COR-L47 (cell line): ENCODE measurements around the gene EHF.

Experiments used
- DNase-seq: peaks from one replicate; lab custom pipeline; 2025; lab: John Stamatoyannopoulos, UW

The EHF gene

GRCh38 chr11:34644669-34645406 is 23.9 kb downstream of the EHF start:
- DNase-seq = no peak

- DNase-seq = no peak
Observed at GRCh38 chr11:34646431-34646830, 25.5 kb downstream of the EHF start.

- no peak for DNase-seq
Observed at GRCh38 chr11:34647131-34647530, 26.2 kb downstream of the EHF start.

DNA sequence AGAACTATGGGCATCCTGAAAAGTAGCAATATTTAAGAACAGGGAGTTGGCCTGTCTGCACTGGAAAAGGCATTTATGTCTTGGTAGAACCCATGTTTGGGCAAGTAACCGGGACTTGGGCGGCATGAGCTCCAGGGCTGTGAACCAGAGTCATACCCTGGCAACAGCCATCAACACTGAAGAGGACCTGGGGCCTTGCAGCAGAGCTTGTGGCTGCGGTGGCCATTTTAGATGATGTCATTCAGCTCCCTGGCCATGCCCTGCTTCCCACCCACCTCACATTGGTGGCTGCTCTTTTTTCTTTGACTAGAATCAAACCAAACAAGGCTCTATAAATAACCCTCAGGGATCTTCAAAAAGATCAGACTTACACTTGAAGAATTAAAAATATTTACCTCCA is 26.6 kb downstream of the EHF start:
- DNase-seq = no peak

DNA sequence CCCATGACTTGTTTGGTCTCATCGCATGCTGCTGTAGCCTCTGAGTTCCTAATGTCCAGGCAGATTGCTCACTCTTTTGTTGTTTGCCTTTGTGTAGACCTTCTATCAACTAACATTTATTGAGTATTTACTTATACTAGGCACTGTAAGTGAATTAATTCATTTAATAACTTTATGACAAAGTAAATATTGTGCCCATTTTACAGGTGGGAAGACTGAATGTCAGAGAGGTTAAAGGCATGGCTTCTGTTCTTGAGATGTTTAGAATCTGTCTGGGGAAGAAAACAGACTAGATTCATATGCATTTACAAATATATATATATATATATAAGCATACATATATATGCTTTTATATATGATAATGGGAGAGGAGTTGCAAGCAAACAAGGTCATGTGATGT is 27.1 kb downstream of the EHF start:
- DNase-seq = no peak

- no peak for DNase-seq
Observed at GRCh38 chr11:34649597-34649996, 28.7 kb downstream of the EHF start.

DNA sequence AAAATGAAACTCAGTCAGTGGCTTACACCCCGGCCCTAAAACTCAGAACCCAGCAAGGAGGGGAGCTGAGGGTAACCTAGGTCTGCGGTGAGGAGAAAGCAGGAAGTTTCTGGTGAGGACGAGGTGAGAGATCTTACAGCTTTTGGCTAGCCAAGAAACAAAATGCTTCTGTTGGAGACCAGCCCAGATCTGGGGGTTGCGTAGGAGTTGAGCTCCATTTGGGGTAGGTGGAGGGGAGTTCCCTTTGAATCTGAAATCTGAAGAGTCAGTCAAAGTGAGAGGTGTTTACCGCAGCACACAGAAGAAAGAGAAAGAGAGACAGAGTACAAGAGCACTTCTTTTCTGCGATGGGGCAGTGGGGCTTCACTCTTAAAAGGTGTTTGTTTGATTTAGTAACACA is 29.6 kb downstream of the EHF start:
- DNase-seq = no peak

- DNase-seq = no peak
Observed at GRCh38 chr11:34651551-34651950, 30.7 kb downstream of the EHF start.

- no peak for DNase-seq
Observed at GRCh38 chr11:34652191-34652973, 31.5 kb downstream of the EHF start.

GRCh38 chr11:34653031-34653430 is 32.1 kb downstream of the EHF start:
- DNase-seq = no peak

DNA sequence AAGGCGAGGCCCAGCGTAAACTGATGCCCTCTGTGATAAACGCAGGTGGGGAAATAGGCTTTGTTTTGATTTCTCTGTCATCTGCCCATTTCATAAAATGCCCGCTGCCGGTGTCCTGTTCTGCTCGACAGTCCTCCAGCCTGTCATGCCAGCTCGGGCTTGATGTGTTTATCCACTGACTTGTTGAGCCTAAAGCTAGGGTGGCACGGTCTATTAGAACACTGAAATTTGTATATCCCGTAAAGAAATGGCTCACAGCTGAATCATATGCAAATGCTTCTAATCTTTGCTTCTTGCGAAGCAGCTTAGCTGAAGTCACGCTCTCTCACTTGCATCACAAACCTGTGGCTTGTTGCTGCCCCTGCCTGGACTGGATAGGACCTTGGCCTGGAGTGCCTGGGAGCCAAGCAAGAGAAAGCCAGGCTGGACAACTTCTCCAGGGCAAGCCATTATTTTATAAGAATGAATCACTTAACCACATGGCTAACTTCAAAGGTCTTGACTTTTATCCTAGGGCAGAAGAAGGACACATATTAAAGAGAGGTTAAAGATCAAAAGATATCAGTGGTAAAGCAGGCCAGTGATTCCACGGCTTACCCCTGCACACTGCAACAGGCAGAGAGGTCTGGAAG is 33.1 kb downstream of the EHF start:
- DNase-seq = no peak

DNA sequence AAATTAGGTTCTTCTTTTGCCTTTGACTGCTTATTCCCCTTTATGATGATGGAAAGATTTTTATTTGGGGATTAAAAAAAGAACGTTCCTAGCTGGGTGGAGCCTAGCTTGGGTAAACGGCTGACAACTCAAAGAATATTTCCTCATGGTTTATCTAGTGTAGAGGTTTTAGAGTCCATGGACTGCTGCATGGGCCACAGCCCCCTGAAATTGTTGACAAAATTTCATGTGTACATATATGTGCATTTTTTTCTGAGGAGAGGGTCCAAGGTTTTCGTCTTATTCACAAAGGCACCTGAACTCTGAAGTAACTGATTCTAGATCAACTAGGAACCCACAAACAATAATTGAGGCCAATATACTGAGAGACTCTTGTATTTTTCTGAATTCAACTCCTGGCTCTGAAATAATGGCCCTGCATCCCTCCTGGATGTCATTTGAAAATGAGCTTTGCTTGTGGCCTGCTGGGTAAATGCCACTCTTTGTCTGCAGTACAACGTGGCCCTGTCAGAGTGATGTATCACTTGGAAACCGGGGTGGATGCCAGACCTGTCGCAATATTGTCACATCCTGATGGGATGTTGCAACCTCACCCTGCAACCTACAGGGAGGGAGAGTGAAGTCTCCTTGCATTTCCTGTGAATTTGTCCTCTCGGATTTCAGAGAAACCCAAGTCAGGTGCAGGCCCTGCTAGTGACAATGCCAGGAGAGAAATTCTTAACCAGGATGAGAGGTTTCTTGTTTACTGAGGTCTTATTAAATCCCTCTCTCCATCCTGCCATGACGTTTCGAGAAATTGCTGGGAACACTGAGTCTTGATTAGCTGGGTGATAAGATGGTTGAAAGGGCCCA is 33.8 kb downstream of the EHF start:
- peak; percentile 71 for DNase-seq

DNA sequence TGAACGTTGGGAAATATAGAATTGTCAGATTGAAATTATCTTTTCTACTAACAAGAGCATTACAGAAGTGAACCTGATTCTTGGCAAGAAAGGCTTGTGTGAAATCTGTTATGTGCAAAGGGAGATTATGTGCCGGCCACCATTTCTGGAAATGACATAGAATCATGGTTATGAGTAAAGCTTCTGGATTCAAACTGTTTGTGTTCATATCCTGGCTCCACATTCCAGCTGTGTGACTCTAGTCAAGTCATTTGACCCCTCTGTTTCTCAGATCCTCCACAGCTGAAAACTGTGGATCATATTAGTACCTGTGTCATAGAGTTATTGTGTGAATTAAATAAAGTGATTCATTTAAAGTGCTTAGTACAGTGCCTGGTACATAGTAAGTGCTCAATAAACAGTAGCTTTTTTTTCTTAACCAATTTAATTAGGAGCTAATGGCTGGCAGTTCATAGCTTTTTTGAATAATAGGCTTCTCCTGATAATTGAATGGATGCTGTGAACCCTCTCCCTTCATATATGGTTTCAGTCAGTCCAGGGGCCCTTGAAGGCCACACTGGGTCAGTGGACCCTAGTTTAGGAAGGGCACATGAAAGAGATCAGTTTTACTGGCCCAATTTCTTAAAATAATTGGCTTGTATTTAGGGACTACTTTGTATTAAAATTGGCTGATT is 34.6 kb downstream of the EHF start:
- DNase-seq = no peak

- no peak for DNase-seq
Observed at GRCh38 chr11:34656062-34656720, 35.3 kb downstream of the EHF start.

DNA sequence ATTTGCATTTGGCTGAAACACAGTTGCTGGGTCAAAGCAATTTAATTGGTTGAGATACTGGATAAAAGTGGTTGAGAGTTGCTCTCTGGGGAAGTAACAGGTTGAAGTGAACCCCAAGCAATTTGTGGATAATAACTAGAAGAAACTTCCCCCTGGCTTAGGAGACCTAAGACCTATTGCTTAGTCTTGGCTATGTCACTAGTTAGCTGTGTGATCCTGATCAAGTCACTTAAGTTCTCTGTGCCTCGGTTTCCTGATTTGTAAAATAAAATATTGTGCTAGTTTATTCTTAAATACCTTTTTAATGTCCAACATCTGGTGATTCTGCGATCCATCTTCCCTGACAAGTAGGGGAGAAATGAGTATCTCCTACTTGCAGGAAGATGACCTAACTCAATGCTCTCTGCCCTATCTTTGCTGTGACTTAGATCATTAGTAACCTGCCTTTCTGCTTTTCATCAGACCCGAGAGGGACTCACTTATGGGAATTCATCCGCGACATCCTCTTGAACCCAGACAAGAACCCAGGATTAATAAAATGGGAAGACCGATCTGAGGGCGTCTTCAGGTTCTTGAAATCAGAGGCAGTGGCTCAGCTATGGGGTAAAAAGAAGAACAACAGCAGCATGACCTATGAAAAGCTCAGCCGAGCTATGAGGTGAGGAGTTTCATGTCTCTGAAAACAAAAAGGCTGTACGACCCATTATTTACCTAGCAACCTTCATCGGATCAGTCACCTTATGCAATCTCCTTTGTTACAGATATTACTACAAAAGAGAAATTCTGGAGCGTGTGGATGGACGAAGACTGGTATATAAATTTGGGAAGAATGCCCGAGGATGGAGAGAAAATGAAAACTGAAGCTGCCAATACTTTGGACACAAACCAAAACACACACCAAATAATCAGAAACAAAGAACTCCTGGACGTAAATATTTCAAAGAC is 37.5 kb downstream of the EHF start:
- DNase-seq = no peak

GRCh38 chr11:34659096-34659733 is 38.3 kb downstream of the EHF start:
- DNase-seq = no peak

DNA sequence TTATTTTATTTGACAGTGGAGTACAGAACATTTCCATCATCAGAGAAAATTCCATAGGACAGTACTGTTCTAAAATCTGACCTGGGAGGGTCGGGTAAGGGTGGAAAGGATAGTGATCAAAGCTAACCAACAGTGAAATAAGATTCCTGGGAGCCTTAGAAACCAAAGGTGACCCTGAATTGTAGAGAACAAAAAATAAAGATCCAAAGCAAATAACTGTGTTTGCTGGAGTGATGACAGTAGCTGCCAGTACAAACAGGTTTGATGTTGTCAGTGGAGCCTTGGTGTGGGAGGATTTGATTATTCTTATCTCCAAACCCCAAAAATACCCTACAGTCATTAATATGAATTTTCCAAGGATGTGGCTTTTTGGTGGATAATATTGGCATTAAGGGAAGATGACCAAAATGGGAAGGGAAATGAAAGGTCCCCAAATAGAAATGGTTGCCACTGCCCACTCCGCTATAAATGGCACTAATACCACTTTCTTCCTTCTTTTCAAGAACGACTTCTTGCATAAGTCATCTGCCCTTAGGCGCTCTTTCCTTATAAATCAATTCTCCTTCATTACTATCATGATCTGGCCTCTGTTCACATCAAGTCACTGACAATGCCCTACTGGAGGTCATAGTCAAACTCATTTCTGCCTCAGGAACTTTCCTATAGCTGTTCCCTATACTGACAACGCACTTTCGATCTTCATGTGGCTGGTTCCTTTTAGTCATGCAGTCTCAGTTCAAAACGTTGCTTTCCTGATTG is 44.4 kb downstream of the EHF start:
- DNase-seq = no peak

- peak; percentile 91 for DNase-seq
Observed at GRCh38 chr11:34667810-34668582, 47.1 kb downstream of the EHF start.
